GM19238 (cell line): ENCODE data around the gene ANXA11.
"Not testable (repeated sequence)": the region's sequence is repeated elsewhere in the genome, so short reads cannot be mapped to it uniquely, and the experiment has no call there.

Experiments
- DNase-seq: peaks from one replicate; pipeline ENCODE4 v3.0.0; 2011; ENCODE audit warnings: low spot score; ENCODE audit not compliant: insufficient read length

Gene ANXA11

DNA sequence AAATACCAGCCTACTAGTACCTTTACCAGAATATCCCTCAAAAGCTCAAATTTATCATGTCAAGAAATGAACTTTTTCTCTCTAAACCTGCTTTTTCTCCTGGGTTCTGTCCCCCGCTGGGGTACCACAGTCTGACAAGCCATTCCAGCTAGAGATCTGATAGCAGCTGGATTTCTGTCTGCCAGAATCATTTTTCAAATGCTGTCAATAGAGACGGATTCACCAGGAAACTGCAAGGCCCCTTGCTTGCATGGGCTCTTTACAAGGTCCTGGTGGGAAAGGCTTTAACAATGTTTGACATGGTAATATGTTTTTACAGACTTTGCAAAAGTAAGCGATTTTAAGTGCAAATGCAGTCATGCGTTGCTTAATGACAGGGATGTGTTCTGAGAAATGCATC, 4.9 kb upstream of the ANXA11 start:
- DNase-seq = no peak

DNA sequence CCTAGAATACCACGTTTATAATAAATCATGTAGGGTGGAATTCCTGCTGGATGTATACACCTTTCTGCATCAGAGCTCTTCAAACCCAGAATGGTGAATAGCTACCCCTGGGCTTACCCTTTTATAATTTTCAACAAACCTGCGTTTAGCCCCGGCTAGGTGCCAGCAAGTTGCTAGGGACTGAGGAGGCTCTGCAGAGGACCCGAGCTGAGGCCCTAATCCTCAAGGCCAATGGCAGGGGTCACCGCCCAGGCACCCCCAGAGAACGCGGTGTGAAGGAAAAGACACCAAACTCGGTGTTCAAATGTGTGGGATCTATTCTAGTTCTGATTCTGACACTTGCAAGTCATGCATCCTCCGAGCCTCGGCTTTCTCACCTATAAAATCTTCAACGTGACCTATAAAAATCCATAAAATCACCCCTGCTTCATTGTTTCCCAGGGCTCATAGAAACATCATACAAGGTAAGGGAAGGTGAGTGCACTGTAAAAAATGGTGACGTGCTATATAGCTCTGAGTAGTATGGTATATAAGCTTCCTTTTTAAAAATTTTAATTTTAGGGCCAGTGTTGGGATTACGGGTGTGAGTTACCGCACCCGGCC, 2.5 kb upstream of the ANXA11 start:
- DNase-seq = no peak

DNA sequence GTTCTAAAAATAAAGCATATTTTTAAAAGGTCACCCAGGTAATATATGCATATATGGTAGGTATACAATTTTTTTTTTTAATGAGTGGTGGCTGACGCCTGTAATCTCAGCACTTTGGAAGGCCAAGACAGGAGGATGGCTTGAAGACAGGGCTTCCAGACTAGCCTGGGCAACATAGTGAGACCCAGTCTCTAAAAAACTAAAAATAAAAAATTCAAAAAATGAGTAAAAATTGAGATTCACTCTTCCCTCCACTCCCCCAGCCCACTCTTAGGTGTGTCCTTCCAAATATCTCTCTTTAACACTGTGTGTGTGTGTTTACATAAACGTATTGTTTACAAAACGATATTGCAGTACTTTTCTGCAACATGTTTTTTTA, 929 bp upstream of the ANXA11 start:
- no peak for DNase-seq

DNA sequence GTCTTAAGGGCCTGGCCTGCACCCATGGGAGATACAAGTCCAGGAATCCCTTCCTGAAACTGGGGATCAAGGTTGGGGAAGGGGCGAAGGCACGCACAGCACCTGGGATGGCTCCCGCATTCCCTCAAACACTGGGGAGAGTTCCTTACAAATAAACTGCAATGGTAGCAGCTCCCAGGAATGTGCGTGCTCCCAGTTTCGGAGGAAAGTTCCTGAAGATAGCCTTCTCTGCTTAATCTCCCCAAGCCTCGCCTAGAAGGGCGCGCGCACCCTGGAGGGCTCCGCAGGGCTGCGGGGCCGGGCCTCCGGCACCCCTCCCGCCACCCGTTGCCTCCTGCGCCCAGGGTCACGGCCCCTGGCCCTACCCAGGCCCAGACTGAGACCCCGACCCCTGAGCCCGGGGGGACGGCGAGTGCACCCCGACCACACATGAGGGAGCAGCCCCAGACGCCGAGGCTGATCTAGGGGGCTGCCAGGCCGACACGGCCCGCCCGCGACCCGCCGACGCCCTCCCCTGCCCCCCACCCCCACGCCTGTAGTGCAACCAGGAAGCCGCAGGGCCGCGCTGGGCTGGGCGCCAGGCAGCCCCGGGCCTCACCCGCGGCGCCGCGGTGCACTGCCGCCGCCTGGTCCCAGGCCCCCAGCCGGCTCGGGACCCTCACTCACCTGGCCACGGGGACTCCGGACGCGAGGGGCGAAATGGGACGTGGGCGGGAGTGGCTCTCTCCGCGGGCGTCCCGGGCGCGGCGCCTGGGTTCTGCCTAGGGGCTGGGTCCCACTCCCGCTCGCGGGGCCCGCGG, 460 bp downstream of the ANXA11 start:
- DNase-seq = peak; percentile 51

DNA sequence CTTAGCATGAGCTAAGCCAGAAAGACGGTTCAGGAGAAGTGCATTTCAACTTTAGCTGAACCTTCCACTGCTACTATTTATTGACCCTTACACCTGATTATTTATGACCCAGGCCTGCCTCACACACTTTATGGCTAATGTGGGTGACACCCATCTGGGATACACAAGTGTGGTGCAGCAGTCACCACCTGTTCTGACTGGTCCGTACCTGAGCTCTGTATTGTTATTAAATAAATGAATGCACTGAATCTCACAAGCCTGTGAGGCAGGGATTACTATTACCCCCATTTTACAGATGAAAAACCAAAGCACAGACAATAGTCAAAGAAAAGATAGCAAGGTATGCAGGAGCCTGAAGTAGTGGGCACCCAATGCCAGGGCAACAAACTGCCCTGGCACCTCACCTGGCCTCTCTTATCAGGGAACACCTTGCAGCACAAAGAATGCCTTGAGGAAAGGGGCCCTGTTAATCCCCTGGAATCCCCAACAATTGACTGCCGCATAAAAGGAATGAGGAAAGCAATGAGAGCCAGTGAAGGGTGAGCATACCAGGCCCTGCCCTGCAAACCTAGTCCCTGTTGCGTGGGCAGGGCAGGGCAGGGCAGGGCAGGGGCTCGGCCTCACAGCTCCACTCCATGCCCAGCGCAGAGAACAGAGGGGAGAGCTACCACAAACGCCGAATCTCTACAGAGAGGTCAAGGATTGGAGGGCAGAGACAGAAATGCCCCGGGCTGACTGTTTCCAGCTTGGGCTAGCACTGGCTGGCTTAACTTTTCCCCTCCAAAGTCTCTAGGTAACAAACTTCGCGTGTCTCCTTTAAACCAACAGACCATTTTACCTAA, 1.3 kb downstream of the ANXA11 start:
- DNase-seq = no peak

DNA sequence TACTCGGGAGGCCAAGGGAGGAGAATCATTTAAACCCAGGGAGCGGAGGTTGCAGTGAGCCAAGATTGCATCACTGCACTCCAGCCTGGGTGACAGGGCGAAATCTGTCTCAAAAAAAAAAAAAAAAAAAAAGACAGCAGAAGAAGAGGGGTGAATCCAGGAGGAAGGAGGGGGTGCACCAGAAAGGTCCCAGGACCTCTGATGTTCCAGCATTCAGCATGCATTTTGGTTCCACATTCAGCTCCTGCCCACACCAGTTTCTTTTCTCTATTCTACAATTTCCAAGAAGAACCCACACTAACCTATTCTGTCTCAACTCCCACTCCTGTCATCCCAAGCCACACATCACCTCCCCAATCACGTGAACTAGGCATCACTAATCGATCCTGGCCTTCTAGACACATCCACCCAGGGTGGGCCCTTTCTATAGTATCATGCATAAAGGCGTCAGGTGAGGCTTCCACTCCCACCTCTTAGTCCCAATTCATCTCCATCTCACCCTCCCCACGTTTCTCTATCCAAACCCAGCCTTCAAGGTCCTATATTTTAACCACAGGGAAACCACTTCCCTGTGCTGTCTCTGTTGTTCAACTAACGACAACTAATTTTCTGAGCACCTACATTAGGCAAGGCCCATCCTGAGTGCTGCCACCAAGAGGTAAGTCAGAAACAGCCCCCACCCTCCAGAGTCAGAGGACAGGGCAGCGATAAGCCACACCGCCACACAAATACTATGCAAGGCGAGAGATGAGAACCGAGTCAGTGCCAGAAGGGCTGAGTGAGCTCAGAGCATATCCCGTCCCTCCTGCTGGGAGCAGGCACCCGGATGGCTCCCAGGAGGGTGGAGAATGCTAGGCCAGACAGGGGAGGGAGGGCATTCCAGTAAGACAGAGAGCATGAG, 2.2 kb downstream of the ANXA11 start:
- DNase-seq = peak; percentile 55

DNA sequence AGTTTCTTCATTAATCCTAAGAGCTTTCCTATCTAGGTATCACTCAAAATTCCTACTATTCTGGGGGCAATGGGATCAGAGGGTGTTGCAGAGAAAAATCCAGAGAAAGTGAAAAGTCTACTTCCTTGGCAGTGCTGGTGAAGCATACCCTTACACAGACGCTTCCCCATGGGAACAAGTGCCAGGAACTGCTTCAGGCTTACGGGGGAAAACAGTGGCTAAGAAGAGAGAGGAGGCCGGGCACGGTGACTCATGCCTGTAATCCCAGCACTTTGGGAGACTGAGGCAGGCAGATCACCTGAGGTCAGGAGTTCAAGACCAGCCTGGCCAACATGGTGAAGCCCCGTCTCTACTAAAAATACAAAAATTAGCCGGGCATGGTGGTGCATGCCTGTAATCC, 2.8 kb downstream of the ANXA11 start:
- not testable (repeated sequence) for DNase-seq

DNA sequence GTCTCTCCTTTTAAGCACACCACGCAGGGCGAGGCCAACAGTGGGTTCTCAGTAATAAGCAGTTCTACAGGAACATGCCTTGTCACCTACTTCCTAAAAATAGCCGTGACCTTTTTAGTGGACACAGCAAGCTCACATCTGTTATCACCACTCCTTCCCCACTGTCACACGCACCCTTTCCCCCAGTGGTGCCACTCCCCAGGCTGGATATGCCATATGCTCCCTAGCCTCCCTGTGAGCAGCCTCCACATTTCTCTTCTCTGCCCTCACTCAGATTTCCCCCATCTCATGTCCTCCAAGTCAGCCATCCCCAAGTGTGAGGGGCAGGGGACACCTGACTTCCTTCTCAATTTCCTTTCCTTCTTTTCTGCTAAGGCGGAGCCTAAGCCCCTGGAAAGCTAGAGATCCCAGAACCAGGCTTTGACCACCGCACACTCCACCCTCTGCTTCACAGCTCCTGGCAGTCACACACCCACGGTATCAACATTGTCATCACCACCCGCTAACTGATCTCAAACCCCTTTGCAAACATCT, 3.7 kb downstream of the ANXA11 start:
- no peak for DNase-seq

DNA sequence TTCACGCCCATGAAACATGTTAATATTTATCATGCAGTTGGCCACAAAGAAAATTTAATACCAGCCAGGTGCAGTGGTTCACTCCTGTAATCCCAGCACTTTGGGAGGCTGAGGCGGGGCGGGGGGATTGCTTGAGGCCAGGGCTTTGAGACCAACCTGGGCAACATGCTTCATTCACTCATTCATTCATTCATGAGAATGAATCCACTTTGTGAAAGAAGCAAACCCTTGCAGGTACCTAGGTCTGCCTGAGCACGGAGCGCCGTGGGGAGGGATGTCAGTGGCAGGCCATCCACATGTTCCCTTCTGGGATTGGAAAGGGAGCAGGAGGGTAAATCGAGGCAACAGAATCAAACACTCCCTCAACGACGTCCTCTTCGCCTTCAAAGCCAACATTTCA, 4.7 kb downstream of the ANXA11 start:
- no peak for DNase-seq

DNA sequence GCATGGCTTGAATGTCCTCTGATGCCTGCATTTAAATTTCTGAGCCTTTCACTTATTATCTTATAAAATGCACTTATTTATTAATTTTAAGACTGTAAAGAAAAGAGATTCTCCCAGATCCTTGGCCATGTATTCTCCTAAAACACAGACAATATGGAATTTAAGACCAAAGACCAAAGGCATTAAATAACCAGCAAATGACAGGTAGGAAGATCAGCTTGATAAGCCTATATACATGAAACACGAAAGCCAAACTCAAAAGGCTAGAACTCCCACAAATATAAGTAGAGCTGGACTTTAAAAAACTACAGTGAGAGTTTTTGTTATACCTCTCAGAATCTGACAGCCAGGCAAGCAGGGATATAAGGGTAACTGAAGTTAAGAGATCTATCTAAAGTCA, 5.1 kb downstream of the ANXA11 start:
- DNase-seq = no peak

DNA sequence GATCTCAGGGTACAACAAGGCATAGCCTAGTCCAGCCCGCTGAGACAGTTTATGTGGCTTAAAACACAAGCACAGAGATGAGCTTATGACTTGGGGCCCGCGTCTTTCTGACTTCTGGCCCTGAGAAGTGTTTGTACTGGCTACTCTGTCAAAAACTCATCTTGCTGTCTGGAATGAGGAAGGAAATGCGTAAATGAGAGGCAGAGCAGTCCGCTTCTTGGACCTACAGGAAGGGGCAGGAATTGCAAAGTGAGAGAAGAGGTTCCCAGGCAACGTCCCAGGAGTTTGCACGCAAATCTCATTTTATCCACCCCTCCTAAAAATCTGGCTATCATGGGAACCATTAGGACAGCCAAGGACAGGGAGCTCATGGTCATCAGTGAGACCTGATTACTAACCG, 5.5 kb downstream of the ANXA11 start:
- DNase-seq = no peak

DNA sequence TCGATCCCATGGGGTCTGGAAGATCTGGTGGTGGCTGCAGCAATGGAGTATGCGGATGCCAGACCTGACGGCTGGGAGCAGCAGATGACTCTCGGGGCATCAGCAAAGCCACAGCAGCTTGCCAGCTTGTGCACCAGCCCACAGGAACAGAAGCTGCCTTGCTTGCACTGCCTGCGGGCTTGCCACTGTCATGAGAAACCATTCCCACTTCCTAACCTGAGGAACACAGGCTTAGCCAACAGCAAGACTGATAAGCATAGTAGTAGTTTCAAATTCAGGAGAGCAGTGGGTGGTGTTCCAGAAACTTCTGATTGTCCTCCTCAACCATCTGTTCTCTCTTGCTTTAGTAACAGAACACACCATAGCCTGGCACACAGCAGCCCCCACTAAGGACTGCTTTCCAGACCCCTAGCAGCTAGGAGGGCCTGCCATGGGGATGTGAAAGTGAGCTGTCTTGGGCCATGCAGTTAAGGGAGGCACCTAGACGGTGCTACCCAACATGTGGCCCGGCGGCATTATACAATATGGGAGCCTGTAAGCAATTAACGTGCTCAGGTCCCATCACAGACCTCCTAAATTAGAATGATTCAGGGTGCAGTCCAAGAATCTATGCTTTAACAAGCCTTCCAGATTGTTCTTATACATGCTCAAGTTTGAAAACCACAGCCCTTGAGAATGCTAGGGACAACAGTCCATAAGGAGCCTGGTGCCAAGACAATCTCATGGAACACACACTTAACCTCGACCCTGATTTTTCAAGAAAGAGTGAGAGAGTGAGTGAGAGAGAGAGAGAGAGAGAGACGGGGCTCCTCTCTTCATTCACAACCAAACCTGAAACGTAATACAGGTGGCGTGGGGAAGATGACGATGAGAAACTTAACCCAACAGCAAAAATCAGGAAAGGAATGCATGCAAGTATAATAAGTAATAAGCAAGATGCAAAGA, 7.1 kb downstream of the ANXA11 start:
- DNase-seq = no peak

DNA sequence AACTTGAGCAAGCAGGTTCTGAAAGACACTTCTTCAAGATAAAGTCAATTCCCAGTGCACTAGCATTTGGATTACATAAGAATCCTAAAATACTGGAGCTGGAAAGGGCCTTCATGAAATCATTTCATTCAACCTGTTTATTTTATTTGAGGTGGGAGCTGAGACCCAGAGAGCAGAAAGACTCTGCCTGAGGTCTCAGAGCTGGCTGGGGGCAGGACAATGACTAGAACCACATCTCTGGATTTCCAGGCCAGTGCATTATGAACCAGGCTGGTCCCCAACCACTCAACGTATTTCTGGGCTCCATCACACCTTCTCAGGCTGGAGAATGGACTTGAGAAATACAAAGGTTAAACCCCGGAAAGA, 8.4 kb downstream of the ANXA11 start:
- DNase-seq = no peak

DNA sequence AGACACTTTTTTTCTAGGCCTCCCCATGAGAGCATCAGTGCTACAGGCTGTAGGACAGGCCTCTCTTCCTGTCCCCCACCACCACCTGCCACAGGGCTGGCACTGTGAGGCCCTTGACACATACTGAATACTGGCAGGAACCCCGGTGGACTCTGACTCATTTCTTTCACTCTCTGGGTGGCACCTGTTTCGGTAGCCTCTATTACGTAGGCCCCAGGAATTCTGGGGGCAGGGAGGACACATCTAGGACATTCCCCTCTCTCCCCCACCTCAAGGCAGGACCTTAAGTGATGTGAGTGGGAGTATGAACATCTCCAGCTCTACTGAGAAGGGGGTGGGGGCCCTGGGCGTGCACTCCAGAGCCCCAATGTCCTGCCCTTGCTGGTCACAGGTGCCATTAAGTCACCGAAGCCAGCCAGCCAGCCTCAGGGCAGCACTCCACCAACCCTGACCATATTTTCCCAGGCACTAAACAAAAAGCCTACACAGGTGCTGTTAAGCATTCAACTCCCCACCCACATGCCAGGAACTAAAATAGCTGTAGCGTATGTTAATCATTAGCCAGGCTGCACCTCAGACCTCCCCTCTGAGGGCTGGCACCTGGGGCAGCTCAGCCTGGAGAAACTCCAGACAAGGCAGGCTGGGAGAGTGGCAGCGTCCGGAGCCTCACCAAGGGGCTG, 8.9 kb downstream of the ANXA11 start:
- DNase-seq = peak; percentile 44

DNA sequence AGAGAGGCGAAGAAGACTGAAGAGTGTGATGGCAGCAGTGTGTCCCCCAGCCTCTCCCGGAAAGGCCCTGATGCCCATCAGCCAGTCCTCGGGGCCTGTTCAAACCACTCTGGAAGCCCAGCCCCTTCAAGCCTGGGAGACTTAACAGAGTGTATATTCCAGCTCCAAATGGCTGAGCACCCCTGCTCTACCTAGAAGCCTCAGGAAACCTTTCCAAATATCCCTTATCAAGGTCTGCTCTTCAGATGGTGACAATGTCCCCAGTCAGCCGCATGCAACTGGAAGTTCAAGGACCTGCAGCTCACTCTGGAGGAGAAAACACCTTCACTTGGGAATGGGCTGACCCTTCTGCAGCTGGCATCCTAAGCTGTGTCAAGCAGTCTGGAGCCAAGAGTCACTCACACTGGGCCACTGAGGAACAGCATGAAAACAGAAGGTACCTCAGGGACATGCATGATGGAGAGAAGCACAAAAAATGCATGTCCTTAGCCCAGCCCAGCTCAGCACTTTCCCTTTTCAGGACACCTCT, 10.2 kb downstream of the ANXA11 start:
- DNase-seq = no peak

DNA sequence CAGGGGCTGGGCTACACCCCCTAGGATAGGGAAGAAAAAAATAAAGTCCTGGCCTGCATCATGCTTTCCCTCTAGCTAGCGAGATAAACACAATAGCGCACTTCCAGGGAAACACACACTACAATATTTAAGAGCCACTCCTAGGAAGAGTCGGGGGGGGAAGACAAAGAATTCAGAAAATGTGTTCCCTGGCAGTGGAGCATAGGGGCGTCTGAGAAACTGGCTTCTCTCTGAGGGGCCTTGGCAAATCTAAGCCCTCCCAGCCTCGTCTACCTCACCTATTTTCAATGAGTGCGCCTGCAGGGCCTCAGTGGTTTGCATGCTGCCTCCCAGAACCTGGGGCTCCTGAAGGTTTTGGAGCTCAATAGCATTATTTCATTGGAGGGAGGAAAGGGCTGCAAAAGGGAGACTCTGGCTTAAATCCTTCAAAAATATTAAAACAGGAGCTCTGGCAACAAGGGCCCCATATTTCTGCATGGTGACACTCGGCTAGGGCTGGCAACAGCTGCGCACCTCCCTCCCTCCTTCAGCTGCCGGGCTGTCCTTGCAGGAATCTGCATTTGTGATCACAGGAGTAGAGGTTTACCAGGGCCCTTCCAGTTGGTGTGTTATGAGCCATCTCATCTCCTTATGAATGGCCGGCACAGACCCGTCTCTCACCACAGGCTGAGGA, 10.8 kb downstream of the ANXA11 start:
- no peak for DNase-seq

DNA sequence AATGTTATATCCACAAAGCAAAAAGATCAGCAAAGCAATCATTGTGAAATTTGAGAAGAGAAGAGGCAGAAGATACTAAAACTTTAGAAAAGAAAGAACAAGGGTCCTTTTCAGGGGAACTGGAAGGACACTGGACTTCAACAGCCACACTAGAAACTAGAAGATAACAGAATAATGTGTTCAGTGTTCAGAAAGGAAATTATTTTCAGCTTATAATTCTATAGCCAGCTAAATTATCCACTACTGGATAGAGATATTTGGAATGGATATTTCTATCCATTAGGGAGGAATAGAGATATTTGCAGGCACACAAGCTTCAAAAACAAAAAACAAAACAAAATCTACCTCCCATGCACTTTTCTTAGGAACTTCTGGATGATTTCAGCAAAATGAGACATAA, 12.8 kb downstream of the ANXA11 start:
- DNase-seq = no peak

DNA sequence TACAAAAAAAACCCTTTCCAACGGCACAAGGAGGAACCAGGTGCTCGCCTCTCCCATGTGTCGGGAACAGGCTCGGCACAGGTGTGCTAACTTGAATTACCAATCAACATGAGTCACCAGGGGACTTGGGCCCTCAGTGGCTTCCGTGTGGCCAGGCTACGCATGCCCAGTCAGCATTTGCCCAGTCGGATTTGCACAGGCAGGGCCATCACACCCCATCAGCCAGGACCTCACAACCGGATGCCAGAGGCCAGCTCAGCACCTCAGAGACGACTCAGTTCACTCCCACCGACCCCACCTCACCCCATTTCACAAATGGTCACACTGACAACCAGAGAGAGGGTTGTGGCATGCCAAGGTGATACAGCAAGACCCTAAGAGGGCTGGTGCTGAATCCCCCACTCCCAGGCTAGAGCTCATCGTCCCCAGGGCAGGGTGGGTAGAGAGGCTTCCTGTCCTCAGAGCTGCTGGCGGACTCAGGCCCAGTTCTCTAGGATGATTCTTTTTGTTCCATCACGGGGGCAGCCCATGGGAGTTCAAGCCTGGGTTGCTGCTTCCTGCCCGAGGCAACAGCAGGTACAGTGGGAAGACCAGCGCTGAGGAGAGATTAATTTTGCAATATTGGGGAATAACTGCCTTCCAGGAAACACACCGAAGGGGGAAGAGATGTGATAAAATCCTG, 13.6 kb downstream of the ANXA11 start:
- DNase-seq = no peak
